Psoas muscle (tissue), 8 donors: ENCODE results near the gene LPAR1. TPM values are rescaled to one million over a fixed set of nuclear protein-coding genes. Genes with fewer than 3 reads are reported as not detected.

Experiments
- ATAC-seq, 4 donors: fragments of 200-7000 bp; cut with Tn5 transposase; one replicate each; pipeline ENCODE4 v1.9.1; 2020; ENCODE audit warnings: moderate library complexity in 3 of 4, mild to moderate bottlenecking in 2 of 4
- DNase-seq, 2 donors: peaks; one replicate each; pipeline ENCODE4 v3.0.0-alpha.2; 2020
- H3K27ac ChIP-seq: fragments of 200-600 bp; one replicate; pipeline ENCODE4 v1.8.0; 2022
- H3K27me3 ChIP-seq, 3 donors: fragments of 200-600 bp in 1 of 3; one replicate each; pipeline versions ENCODE4 v1.6.1 to v1.8.0; 2013 to 2022; ENCODE audit warnings: low read length in 2 of 3, mild to moderate bottlenecking in 2 of 3, moderate library complexity in 1 of 3; ENCODE audit not compliant: insufficient read depth in 3 of 3
- H3K36me3 ChIP-seq, 2 donors: fragments of 200-600 bp in 1 of 2; one replicate each; pipeline versions ENCODE4 v1.6.1 to v1.8.0; 2013 to 2022; ENCODE audit warnings: low read depth in 1 of 2, mild to moderate bottlenecking in 1 of 2, moderate library complexity in 1 of 2; ENCODE audit not compliant: insufficient read depth in 1 of 2
- H3K4me1 ChIP-seq: fragments of 200-600 bp; one replicate; pipeline ENCODE4 v1.8.0; 2022
- H3K4me3 ChIP-seq: fragments of 200-600 bp; one replicate; pipeline ENCODE4 v1.8.0; 2022; ENCODE audit warnings: mild to moderate bottlenecking
- H3K9me3 ChIP-seq: fragments of 200-600 bp; one replicate; pipeline ENCODE4 v1.8.0; 2022
- CTCF ChIP-seq: fragments of 200-600 bp; IDR thresholded peaks from one replicate; pipeline ENCODE4 v1.8.0; 2022; ENCODE audit warnings: antibody characterized with exemption
- whole genome bisulfite sequencing, 3 donors: extraction: QIAGEN DNeasy Blood & Tissue Kit; methylation state at CpG; one replicate each; pipeline versions ENCODE4 v1.1.6 to v1.1.7; 2013; 5-methylcytosine and 5-hydroxymethylcytosine counted together
- intact Hi-C, 2 donors: fragments of 100-400 bp; cut with DNase I; formaldehyde crosslinking; loops; one replicate each; pipeline versions ENCODE4 v1.11.0 to v1.14.2; 2022
- polyA plus RNA-seq, 3 donors: library from polyadenylated mRNA; stranded (reverse); fragments of 200-250 nt; gene quantifications; one replicate each; pipeline ENCODE4 v1.2.3, GENCODE V29; 2013
- total RNA-seq, 4 donors: library from RNA; stranded (reverse); fragmentation: NEBNext Ultra II Directional in 2 of 4; extraction: Animal tissue kit (Norgen Biotek cat#: 25700) in 2 of 4; gene quantifications; one replicate each; pipeline versions ENCODE4 v1.2.1 to v1.2.4, GENCODE V29; 2021 to 2023
- donor health status: healthy with polysubstance abuse.
- donor health status: DM: no; HTN: no; CAD: no; lungs with moderate emphysema.
- donor health status: Bipolar disorder and iron deficiency.
- donor health status: healthy.
- donor health status: DM: yes; HTN: yes; CAD: no.
- donor health status: DM: no; HTN: no; CAD: no.
- donor health status: DM: no; HTN: no; CAD: no.
- donor health status: DM: yes; HTN: yes; CAD: no.

The LPAR1 gene
- total and polyA plus RNA-seq, 7 donors, result 2.5 to 7.7 (median 4.7) TPM

DNA sequence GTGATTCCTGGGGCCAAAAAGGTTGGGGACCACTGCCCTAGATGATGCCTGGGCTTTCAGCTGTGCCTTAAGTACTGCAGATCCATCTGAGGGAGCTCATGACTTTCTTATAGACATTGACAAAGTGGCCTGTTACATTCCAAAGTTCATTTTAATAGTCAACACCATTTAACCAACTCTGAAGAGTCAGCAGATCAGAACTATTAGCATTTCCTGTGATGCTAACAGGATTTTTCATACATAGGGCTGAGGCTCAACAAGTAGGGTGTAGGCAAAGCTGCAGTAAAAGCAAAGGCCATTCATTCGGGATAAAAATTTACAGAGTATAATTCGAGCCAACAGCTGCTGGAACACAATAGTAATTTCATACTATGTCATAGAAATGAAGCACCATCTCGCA lies 105.4 kb downstream of the LPAR1 start:
- intact Hi-C loops, result no loop called here
- no peak overlapping the region for H3K27ac ChIP-seq
- H3K9me3 ChIP-seq, result no peaks in the 10 kb centered on the region
- H3K4me1 ChIP-seq, result no peaks in the 10 kb centered on the region
- no peaks in the 10 kb centered on the region for H3K27me3 ChIP-seq
- H3K4me3 ChIP-seq, result no peak overlapping the region
- 32 to 59% (median 33%) methylated on average over 3 of the region's 3 CpGs for WGBS, 3 donors
- DNase-seq, result no peak
- no peaks in the 10 kb centered on the region for H3K36me3 ChIP-seq
- ATAC-seq, result no peak
- TF ChIP-seq CTCF, result no peak

DNA sequence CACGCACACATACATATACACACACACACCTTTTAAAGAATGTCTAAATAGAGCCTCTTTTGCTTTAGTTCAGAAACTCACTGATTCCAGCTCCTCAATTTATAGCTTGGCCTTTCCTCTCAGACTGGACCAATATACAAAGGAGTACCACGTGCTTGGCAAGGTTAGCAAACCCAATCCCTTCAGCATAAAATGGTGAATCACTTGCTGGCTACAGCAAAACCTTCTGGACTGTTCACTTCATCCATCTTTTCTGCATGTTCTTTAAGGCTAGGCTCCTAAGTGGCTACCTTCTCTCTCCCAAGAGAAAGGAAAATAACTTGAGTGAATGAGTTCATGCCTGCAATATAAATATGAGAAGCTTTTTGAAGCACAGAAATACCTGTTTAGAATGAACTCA lies 109.7 kb downstream of the LPAR1 start:
- H3K9me3 ChIP-seq, result no peaks in the 10 kb centered on the region
- 56 to 75% (median 59%) methylated on average over 2 of the region's 2 CpGs for WGBS, 3 donors
- intact Hi-C loops, result no loop called here

GRCh38 chr9:110926828-110927487 lies 111.3 kb downstream of the LPAR1 start:
- WGBS, 3 donors, result 79 to 80% (median 80%) methylated on average over 10 of the region's 10 CpGs
- H3K9me3 ChIP-seq, result no peaks in the 10 kb centered on the region
- H3K36me3 ChIP-seq, result no peaks in the 10 kb centered on the region
- H3K27ac ChIP-seq, result no peak overlapping the region
- H3K27me3 ChIP-seq, result no peaks in the 10 kb centered on the region
- ATAC-seq (no peak), DNase-seq (no peak)
- no peak overlapping the region for H3K4me3 ChIP-seq
- no peak for TF ChIP-seq CTCF
- H3K4me1 ChIP-seq, result no peaks in the 10 kb centered on the region
- intact Hi-C loops, result no loop called here

More for the DNA sequence above, 109.7 kb downstream of the LPAR1 start:
- H3K4me3 ChIP-seq, result no peak overlapping the region
- no peaks in the 10 kb centered on the region for H3K27me3 ChIP-seq
- no peaks in the 10 kb centered on the region for H3K36me3 ChIP-seq
- H3K27ac ChIP-seq, result no peak overlapping the region
- DNase-seq (no peak), ATAC-seq (no peak)
- no peak for TF ChIP-seq CTCF
- H3K4me1 ChIP-seq, result no peaks in the 10 kb centered on the region

- no peak overlapping the region for H3K4me3 ChIP-seq
- no peaks in the 10 kb centered on the region for H3K27me3 ChIP-seq
- ATAC-seq, result no peak
- H3K27ac ChIP-seq, result no peak overlapping the region
- no peaks in the 10 kb centered on the region for H3K4me1 ChIP-seq
- TF ChIP-seq CTCF, result no peak
- no peaks in the 10 kb centered on the region for H3K9me3 ChIP-seq
- no peak for DNase-seq
- no peaks in the 10 kb centered on the region for H3K36me3 ChIP-seq
- WGBS, 3 donors, result 76 to 80% (median 79%) methylated on average over 5 of the region's 5 CpGs
- intact Hi-C loops, result no loop called here
These were observed 114.7 kb downstream of the LPAR1 start for GRCh38 chr9:110923601-110924000.

- Histone ChIP-seq H3K27me3 (no peaks in the 10 kb centered on the region), H3K4me1 (no peaks in the 10 kb centered on the region), H3K9me3 (no peaks in the 10 kb centered on the region), H3K36me3 (no peaks in the 10 kb centered on the region), H3K4me3 (no peak overlapping the region), H3K27ac (no peak overlapping the region)
- TF ChIP-seq CTCF, result no peak
- no peak for DNase-seq
- WGBS, 3 donors, result 44 to 58% (median 48%) methylated on average over 3 of the region's 3 CpGs
- intact Hi-C loops, result no loop called here
- ATAC-seq, result no peak
These were observed 116.1 kb downstream of the LPAR1 start for GRCh38 chr9:110922145-110922544.
